K562 (cell line): ENCODE data around the gene IL6R. TPM values are rescaled to one million over a fixed set of nuclear protein-coding genes. Genes with fewer than 3 reads are reported as not detected.

ENCODE experiments used
- ATAC-seq: fragments of 200-7000 bp; cut with Tn5 transposase; 3 replicates; pipeline ENCODE4 v1.9.1; 2020; ENCODE audit warnings: moderate library complexity
- BruUV-seq: library from RNA; stranded (reverse); fragments of 400-500 nt; replicated peaks from 2 replicates; lab custom pipeline; 2021; lab: Mats Ljungman, UMichigan
- CTCF ChIA-PET: fragments of 300-600 bp; formaldehyde crosslinking; extraction: SDS; loops from one replicate; lab custom pipeline; 2021; ENCODE audit warnings: low intra/inter-chr PET ratio; lab: Yijun Ruan, JAX
- POLR2A ChIA-PET: fragments of 300-600, 350-650 bp; sonication (Branson Sonifier 250); formaldehyde crosslinking; extraction: SDS; loops from one replicate; lab custom pipeline; 2021; ENCODE audit warnings: antibody characterized with exemption, inconsistent platforms; lab: Yijun Ruan, JAX
- DNase-seq, 4 experiments: peaks; one replicate each; pipeline versions ENCODE4 v3.0.0 to v3.0.0-alpha.2; 2011 to 2018; ENCODE audit warnings: low spot score in 3 of 4, mixed read lengths in 3 of 4; ENCODE audit errors: extremely low read depth in 1 of 4
- FAIRE-seq: peaks from 2 replicates; lab custom pipeline; 2011; peaks lifted over from hg19 to GRCh38; lab: Jason Lieb, UNC
- H2AFZ ChIP-seq: 2 replicates; pipeline ENCODE4 v1.6.0; 2011; ENCODE audit warnings: low read depth, low read length, control low read depth, inconsistent platforms
- H3K27ac ChIP-seq: fragments of 200-600 bp; 3 replicates; pipeline ENCODE4 v1.8.0; 2011; ENCODE audit warnings: low read depth, mild to moderate bottlenecking, control low read depth, inconsistent platforms, low read length, moderate library complexity, mixed read lengths; ENCODE audit errors: extremely low read depth
- H3K27me3 ChIP-seq, 2 experiments: fragments of 300-600 bp in 1 of 2; 2 replicates in 1 of 2; 3 replicates in 1 of 2; pipeline versions ENCODE4 v1.6.0 to v1.8.0; 2011; ENCODE audit warnings: inconsistent platforms in 2 of 2, low read length in 2 of 2, mild to moderate bottlenecking in 1 of 2, mixed read lengths in 1 of 2, moderate library complexity in 1 of 2; ENCODE audit not compliant: control insufficient read depth in 2 of 2, insufficient read depth in 2 of 2
- H3K36me3 ChIP-seq: fragments of 300-600 bp; 3 replicates; pipeline ENCODE4 v1.8.0; 2011; ENCODE audit warnings: mild to moderate bottlenecking, low read length, inconsistent platforms; ENCODE audit not compliant: control insufficient read depth, insufficient read depth
- H3K4me1 ChIP-seq, 2 experiments: fragments of 200-600 bp in 1 of 2; replicated peaks in 1 of 2; 2 replicates in 1 of 2; 3 replicates in 1 of 2; pipeline versions ENCODE4 v1.5.1 to v1.8.0; 2011; ENCODE audit warnings: inconsistent platforms in 2 of 2, low read length in 2 of 2, mild to moderate bottlenecking in 1 of 2, mixed read lengths in 1 of 2, moderate library complexity in 1 of 2; ENCODE audit not compliant: control insufficient read depth in 2 of 2, insufficient read depth in 2 of 2
- H3K4me2 ChIP-seq: 2 replicates; pipeline ENCODE4 v1.6.1; 2011; ENCODE audit warnings: low read length, control low read depth, inconsistent platforms, mixed read lengths; ENCODE audit not compliant: insufficient read depth
- H3K4me3 ChIP-seq: fragments of 200-600 bp; sonication (generic), shearing (Covaris generic); 2 replicates; pipeline ENCODE4 v1.5.1; 2016; ENCODE audit warnings: control low read depth, inconsistent platforms
- H3K79me2 ChIP-seq: fragments of 200-600 bp; 3 replicates; pipeline ENCODE4 v1.8.0; 2011; ENCODE audit warnings: low read length, inconsistent platforms; ENCODE audit not compliant: control insufficient read depth, insufficient read depth
- H3K9ac ChIP-seq, 2 experiments: 2 replicates each; pipeline versions ENCODE4 v1.6.0 to v1.6.1; 2011; ENCODE audit warnings: low read depth in 2 of 2, low read length in 2 of 2, control low read depth in 1 of 2, inconsistent platforms in 1 of 2, mild to moderate bottlenecking in 1 of 2, mixed read lengths in 1 of 2; ENCODE audit not compliant: insufficient read depth in 1 of 2
- H3K9me1 ChIP-seq: one replicate; pipeline ENCODE4 v1.6.0; 2011; ENCODE audit warnings: inconsistent platforms, mild to moderate bottlenecking, low read length, moderate library complexity; ENCODE audit not compliant: control insufficient read depth, insufficient read depth
- H3K9me3 ChIP-seq: replicated peaks from 2 replicates; pipeline ENCODE4 v1.5.1; 2011; ENCODE audit warnings: low read depth, low read length, inconsistent platforms; ENCODE audit not compliant: control insufficient read depth, insufficient read depth
- H4K20me1 ChIP-seq: replicated peaks from 2 replicates; pipeline ENCODE4 v1.6.1; 2011; ENCODE audit warnings: low read length, inconsistent platforms, mixed read lengths; ENCODE audit not compliant: control insufficient read depth, insufficient read depth
- CBX3 ChIP-seq, 2 experiments: IDR thresholded peaks; 1 replicate in 1 of 2; 2 replicates in 1 of 2; pipeline ENCODE4 v1.6.1; 2012; ENCODE audit warnings: inconsistent platforms in 2 of 2, low read length in 2 of 2, borderline replicate concordance in 1 of 2, control low read depth in 1 of 2
- FIP1L1 ChIP-seq: fragments of 200-400 bp; formaldehyde crosslinking; IDR thresholded peaks from 2 replicates; pipeline ENCODE4 v1.6.1; 2018; ENCODE audit warnings: mild to moderate bottlenecking, low read depth, low read length; ENCODE audit not compliant: poor library complexity, severe bottlenecking
- FUS ChIP-seq: fragments of 200-400 bp; formaldehyde crosslinking; optimal IDR thresholded peaks from 2 replicates; pipeline ENCODE3; 2017; ENCODE audit warnings: low read depth, low read length
- RNF2 ChIP-seq: sonication (generic); IDR thresholded peaks from 2 replicates; pipeline ENCODE4 v1.6.1; 2016
- SMAD3 ChIP-seq: fragments of 450-650 bp; formaldehyde crosslinking; conservative IDR thresholded peaks from 2 replicates; pipeline ENCODE4 v1.4.0; 2020; ENCODE audit warnings: mild to moderate bottlenecking
- STAG1 ChIP-seq: sonication (generic); formaldehyde crosslinking; IDR thresholded peaks from 2 replicates; pipeline ENCODE4 v1.5.0; 2020; ENCODE audit warnings: missing genetic modification reagents, borderline replicate concordance
- ZNF239 ChIP-seq: fragments of 250-450 bp; sonication (Bioruptor Pico); IDR thresholded peaks from 2 replicates; pipeline ENCODE4 v1.4.0; 2020; ENCODE audit warnings: mild to moderate bottlenecking
- ZNF696 ChIP-seq: fragments of 250-450 bp; sonication (Bioruptor Pico); conservative IDR thresholded peaks from 2 replicates; pipeline ENCODE4 v1.4.0; 2020; ENCODE audit warnings: mild to moderate bottlenecking, moderate library complexity
- ZNF785 ChIP-seq: fragments of 250-450 bp; sonication (Bioruptor Pico); IDR thresholded peaks from 2 replicates; pipeline ENCODE4 v1.4.0; 2020; ENCODE audit warnings: mild to moderate bottlenecking
- WGBS: fragments of 100-300 bp; shearing (Covaris generic); methylation state at CpG from one replicate; pipeline ENCODE4 v1.1.6; 2016; ENCODE audit warnings: low coverage, mixed read lengths; ENCODE audit not compliant: insufficient coverage; ENCODE audit errors: missing lambda C conversion rate; 5-methylcytosine and 5-hydroxymethylcytosine counted together
- in situ Hi-C: fragments of 300-500 bp; cut with MboI; formaldehyde crosslinking; loops from 4 replicates; pipeline ENCODE4 v1.15.0; 2018; ENCODE audit warnings: inconsistent platforms, mixed read lengths
- intact Hi-C: fragments of 100-400 bp; cut with micrococcal nuclease; formaldehyde crosslinking; loops from 2 replicates; pipeline ENCODE4 v1.14.2; 2022
- polyA plus RNA-seq, 8 experiments: library from polyadenylated mRNA; depleted of rRNA in 4 of 8; stranded (reverse) in 5 of 8; unstranded in 3 of 8; fragments of >200 nt; fragmentation: Nextera tagmentation in 2 of 8; fragmentation: Illumina TruSeq in 1 of 8; extraction: Ambion mirVana in 2 of 8; extraction: Trizol in 1 of 8; gene quantifications; 2 replicates each; pipeline versions ENCODE4 v1.2.1 to v1.2.3, GENCODE V29; 2011 to 2014; ENCODE audit warnings: inconsistent platforms in 1 of 8, missing spikeins in 1 of 8
- total RNA-seq, 7 experiments: library from RNA; depleted of rRNA in 6 of 7; stranded (reverse); fragments of >200 nt in 6 of 7; fragmentation: Illumina TruSeq in 2 of 7; extraction: Trizol in 2 of 7; gene quantifications; 2 replicates each; pipeline versions ENCODE4 v1.2.1 to v1.2.3, GENCODE V29; 2011 to 2021; ENCODE audit warnings: low replicate concordance in 1 of 7
- TF ChIP-seq, protein P1 (sequence below): fragments of 200-400 bp; formaldehyde crosslinking; IDR thresholded peaks from 2 replicates; pipeline ENCODE4 v1.6.1; 2017; ENCODE audit warnings: mild to moderate bottlenecking, low read depth, low read length, moderate library complexity

The IL6R gene
- total and polyA plus RNA-seq, 9 of the 15 experiments (the other 6 are each of a cell fraction or from before 2014, with no cell fraction given): 0.05 to 1.1 (median 0.11) TPM; not detected in 2

- BruUV-seq: no TSS peak
- WGBS: 6% methylated on average over 9 of the region's 9 CpGs
- Histone ChIP-seq H3K4me3 (no peak overlapping the region), H3K9me3 (no peaks in the 10 kb centered on the region), H3K9me1 (no peaks in the 10 kb centered on the region), H4K20me1 (peaks cover 6% of the 10 kb centered on the region; the same call in 1 of the 2 replicates), H3K27ac (no peak overlapping the region), H3K36me3 (no peaks in the 10 kb centered on the region), H3K79me2 (no peaks in the 10 kb centered on the region), H2AFZ (no peak overlapping the region), H3K4me2 (no peak overlapping the region), H3K9ac (no peak overlapping the region), H3K4me1 (peaks cover 8 to 10% of the 10 kb centered on the region in 2 experiments; a peak in 4 of 5 replicates), H3K27me3 (peaks cover 41 to 62% of the 10 kb centered on the region in 2 experiments)
- no peak for TF ChIP-seq RNF2
- no peak for TF ChIP-seq ZNF785 (CRISPR knock-in tag)
- TF ChIP-seq ZNF239 (CRISPR knock-in tag): no peak
- no peak for TF ChIP-seq FUS
- TF ChIP-seq CBX3 (IDR thresholded peaks at IDR 0.05; ENCODE audit: borderline replicate concordance in 1 of 2, low read length in 2 of 2): no peak
- TF ChIP-seq, protein P1, sequence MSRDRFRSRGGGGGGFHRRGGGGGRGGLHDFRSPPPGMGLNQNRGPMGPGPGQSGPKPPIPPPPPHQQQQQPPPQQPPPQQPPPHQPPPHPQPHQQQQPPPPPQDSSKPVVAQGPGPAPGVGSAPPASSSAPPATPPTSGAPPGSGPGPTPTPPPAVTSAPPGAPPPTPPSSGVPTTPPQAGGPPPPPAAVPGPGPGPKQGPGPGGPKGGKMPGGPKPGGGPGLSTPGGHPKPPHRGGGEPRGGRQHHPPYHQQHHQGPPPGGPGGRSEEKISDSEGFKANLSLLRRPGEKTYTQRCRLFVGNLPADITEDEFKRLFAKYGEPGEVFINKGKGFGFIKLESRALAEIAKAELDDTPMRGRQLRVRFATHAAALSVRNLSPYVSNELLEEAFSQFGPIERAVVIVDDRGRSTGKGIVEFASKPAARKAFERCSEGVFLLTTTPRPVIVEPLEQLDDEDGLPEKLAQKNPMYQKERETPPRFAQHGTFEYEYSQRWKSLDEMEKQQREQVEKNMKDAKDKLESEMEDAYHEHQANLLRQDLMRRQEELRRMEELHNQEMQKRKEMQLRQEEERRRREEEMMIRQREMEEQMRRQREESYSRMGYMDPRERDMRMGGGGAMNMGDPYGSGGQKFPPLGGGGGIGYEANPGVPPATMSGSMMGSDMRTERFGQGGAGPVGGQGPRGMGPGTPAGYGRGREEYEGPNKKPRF: no peak
- no peak for TF ChIP-seq SMAD3 (CRISPR knock-in tag)
- TF ChIP-seq STAG1 (CRISPR knock-in tag): no peak
- no peak for TF ChIP-seq FIP1L1
- no peak for TF ChIP-seq ZNF696 (CRISPR knock-in tag)
- FAIRE-seq (no peak), ATAC-seq (no peak), DNase-seq (no peak)
- CTCF ChIA-PET: interaction anchor here (1.2 kb wide), 1 partner anchor 69 kb away, joined by 3 read pairs; no protein-coding TSS in a partner anchor
- in situ Hi-C loops (no loop called here), intact Hi-C loops (no loop called here)
- POLR2A ChIA-PET: interaction anchor here (1.0 to 1.3 kb wide), 2 partner anchors 8 to 10 kb away, joined by 5 read pairs; no protein-coding TSS in a partner anchor
Observed at GRCh38 chr1:154410185-154410827, 5.2 kb downstream of the IL6R start.
